GM12873 (cell line): Measurements from ENCODE around the gene UXT.

Source experiments
- TF ChIP-seq, protein P1 (sequence below): IDR thresholded peaks from 2 replicates; pipeline ENCODE4 v1.5.1; 2012; ENCODE audit warnings: low read depth, mild to moderate bottlenecking, moderate library complexity, low read length, control low read depth; ENCODE audit not compliant: insufficient read depth; ENCODE audit errors: missing control alignments

UXT gene

DNA sequence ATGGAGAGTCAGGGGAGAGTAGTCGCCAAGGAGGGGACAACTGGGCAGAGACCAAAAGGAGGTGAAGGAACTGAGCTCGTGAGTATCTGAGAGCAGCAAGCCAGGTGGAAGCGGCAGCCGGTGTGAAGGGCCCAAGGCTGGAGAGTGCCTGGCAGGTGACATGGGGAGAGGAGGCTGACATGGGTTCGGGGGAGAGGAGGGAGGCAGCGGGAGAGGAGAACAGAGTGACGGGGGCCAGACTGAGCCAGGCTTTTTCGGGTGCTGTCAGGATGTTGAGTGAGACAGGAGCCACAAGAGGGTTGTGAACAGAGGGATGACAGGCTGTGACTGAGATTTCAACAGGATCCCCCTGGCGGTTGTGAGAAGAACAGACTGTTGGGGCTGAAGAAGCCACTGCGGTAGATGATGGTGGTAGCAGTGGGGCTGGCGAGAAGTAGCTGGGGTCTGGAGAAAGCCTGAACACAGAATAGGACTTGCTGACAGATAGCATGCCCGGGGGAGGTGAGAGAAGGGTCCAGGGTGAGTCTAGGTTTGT is 14.4 kb downstream of the UXT start:
- TF ChIP-seq, protein P1, sequence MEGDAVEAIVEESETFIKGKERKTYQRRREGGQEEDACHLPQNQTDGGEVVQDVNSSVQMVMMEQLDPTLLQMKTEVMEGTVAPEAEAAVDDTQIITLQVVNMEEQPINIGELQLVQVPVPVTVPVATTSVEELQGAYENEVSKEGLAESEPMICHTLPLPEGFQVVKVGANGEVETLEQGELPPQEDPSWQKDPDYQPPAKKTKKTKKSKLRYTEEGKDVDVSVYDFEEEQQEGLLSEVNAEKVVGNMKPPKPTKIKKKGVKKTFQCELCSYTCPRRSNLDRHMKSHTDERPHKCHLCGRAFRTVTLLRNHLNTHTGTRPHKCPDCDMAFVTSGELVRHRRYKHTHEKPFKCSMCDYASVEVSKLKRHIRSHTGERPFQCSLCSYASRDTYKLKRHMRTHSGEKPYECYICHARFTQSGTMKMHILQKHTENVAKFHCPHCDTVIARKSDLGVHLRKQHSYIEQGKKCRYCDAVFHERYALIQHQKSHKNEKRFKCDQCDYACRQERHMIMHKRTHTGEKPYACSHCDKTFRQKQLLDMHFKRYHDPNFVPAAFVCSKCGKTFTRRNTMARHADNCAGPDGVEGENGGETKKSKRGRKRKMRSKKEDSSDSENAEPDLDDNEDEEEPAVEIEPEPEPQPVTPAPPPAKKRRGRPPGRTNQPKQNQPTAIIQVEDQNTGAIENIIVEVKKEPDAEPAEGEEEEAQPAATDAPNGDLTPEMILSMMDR: peak; percentile 60

DNA sequence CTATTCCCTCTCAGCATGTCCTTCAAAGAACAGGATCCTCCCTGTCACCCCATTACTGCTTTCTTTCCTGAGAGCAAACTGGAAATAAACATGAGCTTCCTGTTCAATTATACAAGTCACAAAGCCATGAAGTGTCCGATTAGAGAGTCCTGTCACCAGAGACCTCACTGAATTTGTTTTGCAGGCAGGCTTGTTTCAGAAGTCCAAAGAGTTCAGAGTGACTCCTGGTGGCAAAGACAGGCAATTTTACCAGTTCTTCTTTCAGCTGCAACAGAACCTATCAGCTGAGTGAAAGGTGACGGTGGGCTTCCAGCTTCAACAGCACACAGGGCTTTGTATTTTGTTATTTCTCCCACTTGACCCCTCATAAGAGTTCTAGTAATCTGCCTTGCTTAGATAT is 15.1 kb downstream of the UXT start:
- TF ChIP-seq, protein P1: peak; percentile 23

GRCh38 chrX:47638816-47639215 is 20.2 kb downstream of the UXT start:
- TF ChIP-seq, protein P1: no peak

GRCh38 chrX:47637546-47638195 is 21.3 kb downstream of the UXT start:
- TF ChIP-seq, protein P1: no peak

DNA sequence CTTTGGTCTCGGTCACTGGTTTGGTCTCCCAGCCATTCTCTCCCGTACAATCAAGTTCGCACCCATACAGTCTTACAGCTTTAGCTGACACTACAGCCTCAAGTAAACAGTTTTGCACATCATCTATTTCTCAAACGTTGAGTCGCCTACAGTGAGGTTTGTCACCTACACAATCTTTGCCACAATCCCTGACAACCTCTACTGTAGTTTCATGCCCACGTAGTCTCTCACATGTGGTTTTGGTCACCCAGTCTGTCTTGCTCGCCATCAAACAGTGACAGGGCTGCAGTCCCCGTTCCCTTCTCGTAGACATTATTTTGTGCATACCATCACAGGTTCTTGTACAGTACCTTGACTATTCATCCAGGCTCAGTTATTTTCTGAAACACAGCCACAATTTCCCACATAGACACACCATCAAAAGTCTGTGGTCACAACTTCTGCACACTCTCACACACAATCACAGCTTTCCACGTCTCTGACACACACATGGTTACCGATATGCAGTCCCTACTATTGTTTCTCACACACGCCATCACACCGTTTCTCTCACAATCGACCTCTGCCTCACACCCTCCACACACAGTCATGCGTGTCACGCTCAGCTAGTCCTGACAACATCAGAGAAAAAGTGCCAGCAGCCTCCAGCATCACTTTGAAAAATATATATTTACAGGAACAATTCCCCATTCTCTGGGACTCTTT is 24.0 kb downstream of the UXT start:
- TF ChIP-seq, protein P1: no peak

- TF ChIP-seq, protein P1: no peak
Measured at GRCh38 chrX:47633689-47634590, 25.0 kb downstream of the UXT start.

- TF ChIP-seq, protein P1: no peak
Measured at GRCh38 chrX:47632666-47633065, 26.3 kb downstream of the UXT start.
